ENCODE results near the gene AUTS2.

The AUTS2 gene

GRCh38 chr7:70574314-70574834 is 976.1 kb downstream of the AUTS2 start:
- no peak overlapping the region for H3K9ac ChIP-seq (ENCODE audit: low read length)
- TF ChIP-seq, protein P1, sequence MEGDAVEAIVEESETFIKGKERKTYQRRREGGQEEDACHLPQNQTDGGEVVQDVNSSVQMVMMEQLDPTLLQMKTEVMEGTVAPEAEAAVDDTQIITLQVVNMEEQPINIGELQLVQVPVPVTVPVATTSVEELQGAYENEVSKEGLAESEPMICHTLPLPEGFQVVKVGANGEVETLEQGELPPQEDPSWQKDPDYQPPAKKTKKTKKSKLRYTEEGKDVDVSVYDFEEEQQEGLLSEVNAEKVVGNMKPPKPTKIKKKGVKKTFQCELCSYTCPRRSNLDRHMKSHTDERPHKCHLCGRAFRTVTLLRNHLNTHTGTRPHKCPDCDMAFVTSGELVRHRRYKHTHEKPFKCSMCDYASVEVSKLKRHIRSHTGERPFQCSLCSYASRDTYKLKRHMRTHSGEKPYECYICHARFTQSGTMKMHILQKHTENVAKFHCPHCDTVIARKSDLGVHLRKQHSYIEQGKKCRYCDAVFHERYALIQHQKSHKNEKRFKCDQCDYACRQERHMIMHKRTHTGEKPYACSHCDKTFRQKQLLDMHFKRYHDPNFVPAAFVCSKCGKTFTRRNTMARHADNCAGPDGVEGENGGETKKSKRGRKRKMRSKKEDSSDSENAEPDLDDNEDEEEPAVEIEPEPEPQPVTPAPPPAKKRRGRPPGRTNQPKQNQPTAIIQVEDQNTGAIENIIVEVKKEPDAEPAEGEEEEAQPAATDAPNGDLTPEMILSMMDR (IDR thresholded peaks at IDR 0.05; ENCODE audit: low read length), result no peak
- TF ChIP-seq EZH2 (IDR thresholded peaks at IDR 0.05; ENCODE audit: borderline replicate concordance, low read length), result no peak
- H3K9me3 ChIP-seq (ENCODE audit: low read length), result no peaks in the 10 kb centered on the region
- no peak overlapping the region for H2AFZ ChIP-seq (ENCODE audit: low read length)
- peaks cover 8% of the 10 kb centered on the region; the same call in 1 of the 2 replicates for H3K36me3 ChIP-seq (ENCODE audit: insufficient read depth, low read length)
- H3K4me1 ChIP-seq (ENCODE audit: insufficient read depth, low read length, severe bottlenecking), result peaks cover 17% of the 10 kb centered on the region
- no peak overlapping the region for H3K27ac ChIP-seq (ENCODE audit: low read depth, low read length, poor library complexity, severe bottlenecking)
- H3K4me2 ChIP-seq (ENCODE audit: low read length), result no peak overlapping the region
- no peaks in the 10 kb centered on the region for H3F3A ChIP-seq (ENCODE audit: insufficient read depth, low read length)
- no peaks in the 10 kb centered on the region for H3K79me2 ChIP-seq (ENCODE audit: insufficient read depth, low read length)
- H4K20me1 ChIP-seq (ENCODE audit: insufficient read depth, low read length), result no peaks in the 10 kb centered on the region
- H3K4me3 ChIP-seq (ENCODE audit: low read depth, low read length, poor library complexity, severe bottlenecking), result no peak overlapping the region
- H3K9me2 ChIP-seq (ENCODE audit: low read depth, low read length), result no peaks in the 10 kb centered on the region
- H3K27me3 ChIP-seq (ENCODE audit: insufficient read depth, low read length), result no peaks in the 10 kb centered on the region

- H3K4me2 ChIP-seq (ENCODE audit: low read length), result no peak overlapping the region
Observed at GRCh38 chr7:70574970-70575799, 976.9 kb downstream of the AUTS2 start.

GRCh38 chr7:70577078-70577477 is 978.8 kb downstream of the AUTS2 start:
- no peak overlapping the region for H3K4me3 ChIP-seq (ENCODE audit: low read depth, low read length, poor library complexity, severe bottlenecking)
- no peaks in the 10 kb centered on the region for H3K9me3 ChIP-seq (ENCODE audit: low read length)
- no peak overlapping the region for H3K4me2 ChIP-seq (ENCODE audit: low read length)
- no peaks in the 10 kb centered on the region for H3K27me3 ChIP-seq (ENCODE audit: insufficient read depth, low read length)
- no peaks in the 10 kb centered on the region for H4K20me1 ChIP-seq (ENCODE audit: insufficient read depth, low read length)
- H3K27ac ChIP-seq (ENCODE audit: low read depth, low read length, poor library complexity, severe bottlenecking), result no peak overlapping the region
- no peaks in the 10 kb centered on the region for H3F3A ChIP-seq (ENCODE audit: insufficient read depth, low read length)
- H3K9ac ChIP-seq (ENCODE audit: low read length), result no peak overlapping the region
- no peaks in the 10 kb centered on the region for H3K4me1 ChIP-seq (ENCODE audit: insufficient read depth, low read length, severe bottlenecking)
- H2AFZ ChIP-seq (ENCODE audit: low read length), result no peak overlapping the region
- TF ChIP-seq EZH2 (IDR thresholded peaks at IDR 0.05; ENCODE audit: borderline replicate concordance, low read length), result no peak
- TF ChIP-seq, protein P1 (IDR thresholded peaks at IDR 0.05; ENCODE audit: low read length), result no peak
- H3K79me2 ChIP-seq (ENCODE audit: insufficient read depth, low read length), result no peaks in the 10 kb centered on the region
- H3K36me3 ChIP-seq (ENCODE audit: insufficient read depth, low read length), result peaks cover 8% of the 10 kb centered on the region; the same call in 1 of the 2 replicates
- no peaks in the 10 kb centered on the region for H3K9me2 ChIP-seq (ENCODE audit: low read depth, low read length)

More at GRCh38 chr7:70574970-70575799, 976.9 kb downstream of the AUTS2 start:
- no peak for TF ChIP-seq EZH2 (IDR thresholded peaks at IDR 0.05; ENCODE audit: borderline replicate concordance, low read length)
- TF ChIP-seq, protein P1 (IDR thresholded peaks at IDR 0.05; ENCODE audit: low read length), result no peak
- Histone ChIP-seq H3K9ac (ENCODE audit: low read length) (no peak overlapping the region), H3K27me3 (ENCODE audit: insufficient read depth, low read length) (no peaks in the 10 kb centered on the region), H3K27ac (ENCODE audit: low read depth, low read length, poor library complexity, severe bottlenecking) (no peak overlapping the region), H3K4me1 (ENCODE audit: insufficient read depth, low read length, severe bottlenecking) (peaks cover 9% of the 10 kb centered on the region), H3K9me3 (ENCODE audit: low read length) (no peaks in the 10 kb centered on the region), H3K9me2 (ENCODE audit: low read depth, low read length) (no peaks in the 10 kb centered on the region), H2AFZ (ENCODE audit: low read length) (no peak overlapping the region), H3K4me3 (ENCODE audit: low read depth, low read length, poor library complexity, severe bottlenecking) (no peak overlapping the region), H4K20me1 (ENCODE audit: insufficient read depth, low read length) (no peaks in the 10 kb centered on the region), H3K36me3 (ENCODE audit: insufficient read depth, low read length) (peaks cover 8% of the 10 kb centered on the region; the same call in 1 of the 2 replicates), H3K79me2 (ENCODE audit: insufficient read depth, low read length) (no peaks in the 10 kb centered on the region), H3F3A (ENCODE audit: insufficient read depth, low read length) (no peaks in the 10 kb centered on the region)

All from OCI-LY1 (cell line).